ENCODE data around the gene CCT6A.

GRCh38 chr7:56062382-56062781, 10.8 kb downstream of the CCT6A start:
- TF ChIP-seq CTCF (IDR thresholded peaks at IDR 0.05; ENCODE audit: insufficient read depth, low read length, poor library complexity, severe bottlenecking) (no peak), EZH2phosphoT487 (conservative IDR thresholded peaks at IDR 0.05; ENCODE audit: low read length) (no peak)

Data from SU-DHL-6 (cell line).